ENCODE data around the gene HLCS. TPM values are rescaled to one million over a fixed set of nuclear protein-coding genes. Genes with fewer than 3 reads are reported as not detected.

The HLCS gene
- polyA plus RNA-seq, 1 of the 3 experiments (the other 2 are of a cell fraction) = 13.0 TPM

- Histone ChIP-seq H3K4me1 (ENCODE audit: control insufficient read depth in 1 of 2, insufficient read depth in 2 of 2, low read depth in 1 of 2, low read length in 1 of 2) (peaks cover 0 to 5% of the 10 kb centered on the region in 2 experiments; a peak in 1 of 4 replicates), H3K36me3 (replicated peaks in 1 of 2; ENCODE audit: control insufficient read depth in 1 of 2, insufficient read depth in 2 of 2, low read length in 1 of 2) (no peaks in the 10 kb centered on the region), H2AFZ (ENCODE audit: low read depth) (no peak overlapping the region), H3K27me3 (ENCODE audit: insufficient read depth) (no peaks in the 10 kb centered on the region), H3K79me2 (ENCODE audit: insufficient read depth) (no peaks in the 10 kb centered on the region), H3K4me2 (no peak overlapping the region), H3F3A (replicated peaks; ENCODE audit: insufficient read depth) (no peaks in the 10 kb centered on the region), H3K9me3 (no peaks in the 10 kb centered on the region), H3K27ac (ENCODE audit: low read depth in 2 of 2, low read length in 1 of 2) (no peak overlapping the region), H3K9me2 (no peaks in the 10 kb centered on the region), H3K9ac (no peak overlapping the region), H4K20me1 (ENCODE audit: insufficient read depth) (no peaks in the 10 kb centered on the region), H3K4me3 (ENCODE audit: low read depth in 2 of 2, low read length in 1 of 2) (no peak overlapping the region)
- ChIA-PET CTCF (interaction anchor here (1.6 kb wide), 1 partner anchor 20 kb away, joined by 10 read pairs; no protein-coding TSS in a partner anchor), POLR2A (no interaction called here)
- no peak for TF ChIP-seq MEF2A (IDR thresholded peaks at IDR 0.05; ENCODE audit: borderline replicate concordance, low read depth)
- no peak for TF ChIP-seq ZBTB33 (IDR thresholded peaks at IDR 0.05; ENCODE audit: borderline replicate concordance, low read depth)
- no peak for TF ChIP-seq IRF3 (IDR thresholded peaks at IDR 0.05; ENCODE audit: low read depth, low read length)
- no peak for TF ChIP-seq MXI1 (IDR thresholded peaks at IDR 0.05; ENCODE audit: low read depth, low read length)
- TF ChIP-seq FOXM1 (IDR thresholded peaks at IDR 0.05; ENCODE audit: low read depth) = no peak
- no peak for TF ChIP-seq FOSL2 (IDR thresholded peaks at IDR 0.05; ENCODE audit: borderline replicate concordance, low read depth)
- TF ChIP-seq SIN3A (IDR thresholded peaks at IDR 0.05; ENCODE audit: borderline replicate concordance, low read depth, low read length) = no peak
- TF ChIP-seq REST (IDR thresholded peaks at IDR 0.05; ENCODE audit: low read depth, low read length) = no peak
- TF ChIP-seq USF2 (IDR thresholded peaks at IDR 0.05; ENCODE audit: borderline replicate concordance, low read depth, low read length) = no peak
- no peak for TF ChIP-seq NRF1 (IDR thresholded peaks at IDR 0.05; ENCODE audit: low read depth, low read length)
- no peak for TF ChIP-seq EZH2phosphoT487 (IDR thresholded peaks at IDR 0.05; ENCODE audit: borderline replicate concordance, low read depth)
- no peak for TF ChIP-seq RFX5 (IDR thresholded peaks at IDR 0.05; ENCODE audit: low read length)
- no peak for TF ChIP-seq RAD21 (IDR thresholded peaks at IDR 0.05; ENCODE audit: low read length)
- TF ChIP-seq SMC3 (IDR thresholded peaks at IDR 0.05; ENCODE audit: low read depth, low read length) = no peak
- no peak for TF ChIP-seq EP300 (IDR thresholded peaks at IDR 0.05; ENCODE audit: borderline replicate concordance in 1 of 2, low read depth in 1 of 2, low read length in 1 of 2)
- no peak for TF ChIP-seq CHD2 (IDR thresholded peaks at IDR 0.05; ENCODE audit: low read length, partially characterized antibody)
- no peak for TF ChIP-seq RXRA (IDR thresholded peaks at IDR 0.05; ENCODE audit: borderline replicate concordance, low read depth)
- WGBS (ENCODE audit: low lambda C conversion rate) = 95% methylated on average over 13 of the region's 13 CpGs
- DNase-seq = no peak
Measured at GRCh38 chr21:36768496-36768895, 198.0 kb downstream of the HLCS start.
